Prostate gland (tissue), 2 donors: ENCODE data around the gene GPRC5D. TPM values are rescaled to one million over a fixed set of nuclear protein-coding genes. Genes with fewer than 3 reads are reported as not detected.

Experiments used
- DNase-seq: peaks from one replicate; pipeline ENCODE4 v3.0.0-alpha.2; 2019; ENCODE audit warnings: low spot score
- H3K27ac ChIP-seq, 2 donors: fragments of 200-600 bp; sonication (generic); 2 replicates each; pipeline ENCODE4 v1.5.1; 2017 to 2019
- H3K27me3 ChIP-seq: fragments of 200-600 bp; sonication (generic); replicated peaks from 2 replicates; pipeline ENCODE4 v1.5.1; 2019; ENCODE audit not compliant: insufficient read depth
- H3K36me3 ChIP-seq, 2 donors: fragments of 200-600 bp; sonication (generic); 1 replicate in 1 of 2; 2 replicates in 1 of 2; pipeline versions ENCODE4 v1.5.1 to v1.8.1; 2017 to 2019
- H3K4me1 ChIP-seq: fragments of 200-600 bp; sonication (generic); replicated peaks from 2 replicates; pipeline ENCODE4 v1.5.1; 2019
- H3K4me3 ChIP-seq, 2 donors: fragments of 200-600 bp; sonication (generic); 2 replicates each; pipeline ENCODE4 v1.5.1; 2017 to 2019
- H3K9me3 ChIP-seq: fragments of 200-600 bp; sonication (generic); 2 replicates; pipeline ENCODE4 v1.5.1; 2017
- POLR2A ChIP-seq: fragments of 450-650 bp; IDR thresholded peaks from one replicate; pipeline ENCODE4 v1.6.1; 2016; ENCODE audit warnings: antibody characterized with exemption, mild to moderate bottlenecking
- POLR2AphosphoS5 ChIP-seq: sonication (generic); formaldehyde crosslinking; IDR thresholded peaks from one replicate; pipeline ENCODE4 v1.6.1; 2017; ENCODE audit warnings: antibody characterized with exemption
- WGBS: methylation state at CpG from one replicate; pipeline ENCODE4 v1.1.5; 2018; 5-methylcytosine and 5-hydroxymethylcytosine counted together
- intact Hi-C: fragments of 100-400 bp; cut with DNase I; formaldehyde crosslinking; loops from one replicate; pipeline ENCODE4 v1.14.2; 2022
- total RNA-seq, 2 donors: library from RNA; depleted of rRNA; stranded (reverse); fragments of >200 nt; gene quantifications; one replicate each; pipeline ENCODE4 v1.1.0, GENCODE V29; 2016
- TF ChIP-seq, protein P1 (sequence below), 4 experiments: fragments of 200-600 bp in 2 of 4; fragments of 450-650 bp in 2 of 4; sonication (generic) in 2 of 4; IDR thresholded peaks; 1 replicate in 3 of 4; 2 replicates in 1 of 4; pipeline ENCODE4 v1.5.1; 2016 to 2019; ENCODE audit warnings: antibody characterized with exemption in 4 of 4, mild to moderate bottlenecking in 2 of 4, moderate library complexity in 2 of 4

The GPRC5D gene
- total RNA-seq, 2 donors from 2014 or later, result not detected

DNA sequence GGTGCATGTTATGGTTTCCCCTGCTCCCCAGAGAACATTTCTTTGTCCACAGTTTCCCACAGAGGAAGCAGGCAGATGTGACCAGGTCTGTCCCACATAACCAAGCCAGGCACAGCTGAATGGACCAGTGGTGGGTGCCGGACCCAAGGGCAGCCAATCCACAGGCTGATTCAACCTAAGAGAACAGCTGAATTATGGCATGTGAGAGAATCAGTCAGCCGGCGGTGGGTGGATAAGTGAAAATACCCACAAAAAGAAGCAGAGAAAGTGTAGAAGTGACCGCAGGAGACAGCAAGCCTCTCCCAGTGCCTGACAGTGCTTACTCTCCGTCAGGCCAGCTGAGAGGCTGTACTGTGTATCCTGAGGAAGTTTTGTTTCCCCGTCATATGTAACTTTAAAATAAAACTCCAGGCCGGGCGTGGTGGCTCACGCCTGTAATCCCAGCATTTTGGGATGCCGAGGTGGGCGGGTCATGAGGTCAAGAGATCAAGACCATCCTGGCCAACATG is 14.9 kb downstream of the GPRC5D start:
- Histone ChIP-seq H3K27me3 (no peaks in the 10 kb centered on the region), H3K9me3 (no peaks in the 10 kb centered on the region), H3K27ac (no peak overlapping the region), H3K4me1 (no peaks in the 10 kb centered on the region), H3K4me3 (no peak overlapping the region), H3K36me3 (no peaks in the 10 kb centered on the region)
- intact Hi-C loops, result no loop called here
- no peak for DNase-seq
- WGBS, result 95% methylated on average over 11 of the region's 11 CpGs
- TF ChIP-seq POLR2AphosphoS5, result no peak
- TF ChIP-seq, protein P1, sequence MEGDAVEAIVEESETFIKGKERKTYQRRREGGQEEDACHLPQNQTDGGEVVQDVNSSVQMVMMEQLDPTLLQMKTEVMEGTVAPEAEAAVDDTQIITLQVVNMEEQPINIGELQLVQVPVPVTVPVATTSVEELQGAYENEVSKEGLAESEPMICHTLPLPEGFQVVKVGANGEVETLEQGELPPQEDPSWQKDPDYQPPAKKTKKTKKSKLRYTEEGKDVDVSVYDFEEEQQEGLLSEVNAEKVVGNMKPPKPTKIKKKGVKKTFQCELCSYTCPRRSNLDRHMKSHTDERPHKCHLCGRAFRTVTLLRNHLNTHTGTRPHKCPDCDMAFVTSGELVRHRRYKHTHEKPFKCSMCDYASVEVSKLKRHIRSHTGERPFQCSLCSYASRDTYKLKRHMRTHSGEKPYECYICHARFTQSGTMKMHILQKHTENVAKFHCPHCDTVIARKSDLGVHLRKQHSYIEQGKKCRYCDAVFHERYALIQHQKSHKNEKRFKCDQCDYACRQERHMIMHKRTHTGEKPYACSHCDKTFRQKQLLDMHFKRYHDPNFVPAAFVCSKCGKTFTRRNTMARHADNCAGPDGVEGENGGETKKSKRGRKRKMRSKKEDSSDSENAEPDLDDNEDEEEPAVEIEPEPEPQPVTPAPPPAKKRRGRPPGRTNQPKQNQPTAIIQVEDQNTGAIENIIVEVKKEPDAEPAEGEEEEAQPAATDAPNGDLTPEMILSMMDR (IDR thresholded peaks at IDR 0.05), result no peak
- TF ChIP-seq POLR2A, result no peak

DNA sequence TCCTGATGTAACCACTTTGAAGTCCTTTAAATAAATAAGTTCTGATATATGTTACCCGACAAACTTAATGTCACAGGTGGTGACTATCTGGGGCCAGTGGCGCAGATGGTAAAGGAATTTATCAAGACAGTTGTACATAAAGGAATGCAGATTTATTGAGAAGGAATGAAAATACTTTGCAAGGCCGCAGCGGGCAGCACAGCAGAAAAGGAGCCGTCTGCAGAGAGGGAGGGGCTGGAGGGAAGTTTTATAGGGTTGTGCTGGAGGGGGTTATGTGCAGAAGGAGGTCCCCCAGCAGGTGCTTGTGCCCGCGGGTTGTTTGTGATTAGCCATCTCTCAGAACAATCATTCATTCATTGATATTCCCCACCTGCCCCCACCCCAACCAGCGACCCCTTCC is 17.4 kb downstream of the GPRC5D start:
- TF ChIP-seq POLR2AphosphoS5 (no peak), POLR2A (no peak)
- TF ChIP-seq, protein P1 (IDR thresholded peaks at IDR 0.05), result no peak
- Histone ChIP-seq H3K9me3 (no peaks in the 10 kb centered on the region), H3K27ac (no peak overlapping the region), H3K36me3 (no peaks in the 10 kb centered on the region), H3K4me1 (no peaks in the 10 kb centered on the region), H3K27me3 (no peaks in the 10 kb centered on the region), H3K4me3 (no peak overlapping the region)
- intact Hi-C loops, result no loop called here
- 35% methylated on average over 8 of the region's 8 CpGs for WGBS
- DNase-seq, result no peak

DNA sequence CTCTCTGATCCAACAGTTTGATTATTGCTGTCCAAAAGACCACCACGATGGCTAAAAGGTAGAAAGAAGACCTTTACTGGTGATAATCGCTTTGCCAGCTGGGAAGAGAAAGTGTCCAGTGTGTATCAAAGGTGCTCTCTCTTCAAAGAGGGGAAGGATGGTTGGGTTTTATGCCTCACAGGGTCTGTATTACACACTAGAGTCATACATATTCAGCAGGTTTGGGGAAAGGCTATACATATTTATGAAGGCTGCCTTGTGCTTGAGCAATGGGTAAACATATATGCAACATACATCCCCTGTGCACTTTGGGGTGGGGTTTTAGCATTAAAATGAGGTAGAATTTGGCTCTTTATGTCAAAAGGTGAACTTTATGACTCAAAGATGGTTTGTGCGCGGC is 18.2 kb downstream of the GPRC5D start:
- no peak overlapping the region for H3K4me3 ChIP-seq
- no peaks in the 10 kb centered on the region for H3K36me3 ChIP-seq
- no peak overlapping the region for H3K27ac ChIP-seq
- no peak for DNase-seq
- no peak for TF ChIP-seq POLR2A
- TF ChIP-seq, protein P1 (IDR thresholded peaks at IDR 0.05), result no peak
- TF ChIP-seq POLR2AphosphoS5, result no peak
- 89% methylated on average over 4 of the region's 4 CpGs for WGBS
- no peaks in the 10 kb centered on the region for H3K27me3 ChIP-seq
- H3K4me1 ChIP-seq, result no peaks in the 10 kb centered on the region
- intact Hi-C loops, result no loop called here
- no peaks in the 10 kb centered on the region for H3K9me3 ChIP-seq

DNA sequence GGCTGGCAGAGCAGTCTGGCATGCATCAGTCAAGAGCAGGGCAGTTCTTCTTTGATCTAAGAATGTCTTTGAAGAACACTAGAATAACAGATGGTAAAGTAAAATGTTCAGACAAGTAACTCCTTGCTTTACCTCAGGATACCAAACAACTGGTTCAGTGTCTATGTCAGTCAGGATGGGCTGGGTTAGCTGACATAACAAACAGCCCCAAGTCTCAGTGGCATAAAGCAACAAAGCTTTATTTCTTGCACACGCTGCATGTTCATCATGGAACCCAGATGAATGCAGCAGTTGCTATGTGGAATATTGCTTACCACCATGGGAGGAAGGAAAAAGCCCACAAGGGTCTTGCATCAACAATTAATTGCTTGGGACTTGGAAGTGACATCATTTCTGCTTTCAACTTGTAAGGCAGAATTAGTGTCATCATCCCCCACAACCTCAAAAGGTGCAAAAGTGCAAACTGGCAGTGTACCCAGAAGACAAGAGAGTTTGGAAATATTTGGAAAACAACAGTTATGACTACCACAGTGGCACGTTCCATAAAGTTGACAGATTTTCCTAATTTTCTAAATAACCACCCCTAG is 21.2 kb downstream of the GPRC5D start:
- no peaks in the 10 kb centered on the region for H3K4me1 ChIP-seq
- 85% methylated on average over 2 of the region's 2 CpGs for WGBS
- H3K36me3 ChIP-seq, result no peaks in the 10 kb centered on the region
- no peaks in the 10 kb centered on the region for H3K9me3 ChIP-seq
- no peak overlapping the region for H3K27ac ChIP-seq
- H3K27me3 ChIP-seq, result no peaks in the 10 kb centered on the region
- H3K4me3 ChIP-seq, result no peak overlapping the region
- TF ChIP-seq POLR2A (no peak), POLR2AphosphoS5 (no peak)
- TF ChIP-seq, protein P1 (IDR thresholded peaks at IDR 0.05), result no peak
- no peak for DNase-seq
- intact Hi-C loops, result no loop called here

DNA sequence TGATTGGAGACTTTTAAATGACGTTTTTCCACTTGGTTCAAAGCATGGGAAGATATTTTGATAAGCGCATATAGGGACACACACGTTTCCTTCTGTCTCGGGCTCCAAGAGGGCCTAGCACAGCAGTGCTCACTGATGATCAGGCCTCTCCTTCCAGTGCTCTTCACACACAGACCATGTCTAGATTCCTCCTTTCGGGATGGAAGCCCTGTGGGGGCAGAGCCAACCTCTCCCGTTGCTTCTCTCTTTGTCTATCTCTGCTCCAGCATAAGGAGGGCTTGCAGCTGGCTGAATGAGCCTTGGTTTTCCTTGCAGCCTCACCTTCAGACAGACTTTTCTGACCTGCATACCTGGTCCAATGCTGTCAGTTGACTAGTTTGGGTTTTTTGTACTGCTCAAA is 22.3 kb downstream of the GPRC5D start:
- no peak overlapping the region for H3K27ac ChIP-seq
- H3K4me1 ChIP-seq, result no peaks in the 10 kb centered on the region
- no peaks in the 10 kb centered on the region for H3K36me3 ChIP-seq
- 93% methylated on average over 6 of the region's 6 CpGs for WGBS
- no peaks in the 10 kb centered on the region for H3K9me3 ChIP-seq
- no peak for DNase-seq
- H3K4me3 ChIP-seq, result no peak overlapping the region
- intact Hi-C loops, result no loop called here
- no peaks in the 10 kb centered on the region for H3K27me3 ChIP-seq
- TF ChIP-seq, protein P1 (IDR thresholded peaks at IDR 0.05), result no peak
- TF ChIP-seq POLR2AphosphoS5, result no peak
- no peak for TF ChIP-seq POLR2A
